SK-N-SH treated with all-trans-retinoic acid at 6 μM for 48 hours (cell line): ENCODE results near the gene ALB.

ENCODE experiments used
- ATAC-seq: fragments of 200-7000 bp; cut with Tn5 transposase; 3 replicates; pipeline ENCODE4 v1.9.1; 2020; ENCODE audit warnings: mild to moderate bottlenecking, moderate library complexity
- ARNTL ChIP-seq: fragments of 450-650 bp; formaldehyde crosslinking; IDR thresholded peaks from 2 replicates; pipeline ENCODE4 v1.5.0; 2020; ENCODE audit warnings: low read depth, mild to moderate bottlenecking, moderate library complexity, borderline replicate concordance
- BACH2 ChIP-seq: fragments of 250-450 bp; sonication (Bioruptor Pico); IDR thresholded peaks from 2 replicates; pipeline ENCODE4 v1.9.0; 2021; ENCODE audit warnings: mild to moderate bottlenecking, borderline replicate concordance
- CREB5 ChIP-seq: fragments of 250-450 bp; sonication (Bioruptor Pico); IDR thresholded peaks from 2 replicates; pipeline ENCODE4 v1.5.1; 2020; ENCODE audit warnings: low read depth, mild to moderate bottlenecking, moderate library complexity
- CSDC2 ChIP-seq: fragments of 250-450 bp; sonication (Bioruptor Pico); IDR thresholded peaks from 2 replicates; pipeline ENCODE4 v1.5.0; 2020; ENCODE audit warnings: mild to moderate bottlenecking, moderate library complexity
- CSRNP3 ChIP-seq: fragments of 250-450 bp; sonication (Bioruptor Pico); IDR thresholded peaks from 2 replicates; pipeline ENCODE4 v1.5.1; 2021; ENCODE audit warnings: mild to moderate bottlenecking, moderate library complexity
- ESRRG ChIP-seq: fragments of 250-450 bp; sonication (Bioruptor Pico); IDR thresholded peaks from 2 replicates; pipeline ENCODE4 v1.6.1; 2021; ENCODE audit warnings: mild to moderate bottlenecking
- GLIS3 ChIP-seq: fragments of 250-450 bp; sonication (Bioruptor Pico); IDR thresholded peaks from 2 replicates; pipeline ENCODE4 v1.5.0; 2020; ENCODE audit warnings: mild to moderate bottlenecking, moderate library complexity
- ISL1 ChIP-seq: fragments of 250-450 bp; sonication (Bioruptor Pico); IDR thresholded peaks from 2 replicates; pipeline ENCODE4 v2.1.2; 2022; ENCODE audit warnings: mild to moderate bottlenecking, moderate library complexity
- OSR1 ChIP-seq: fragments of 250-450 bp; sonication (Bioruptor Pico); IDR thresholded peaks from 2 replicates; pipeline ENCODE4 v1.8.0; 2022; ENCODE audit warnings: moderate library complexity, mild to moderate bottlenecking, inconsistent platforms
- PATZ1 ChIP-seq: fragments of 250-450 bp; sonication (Bioruptor Pico); IDR thresholded peaks from 2 replicates; pipeline ENCODE4 v1.8.0; 2020; ENCODE audit warnings: mild to moderate bottlenecking, moderate library complexity, borderline replicate concordance
- POU6F1 ChIP-seq: fragments of 250-450 bp; sonication (Bioruptor Pico); IDR thresholded peaks from 2 replicates; pipeline ENCODE4 v1.8.0; 2021; ENCODE audit warnings: low read depth, mild to moderate bottlenecking, moderate library complexity, borderline replicate concordance
- PPARA ChIP-seq: fragments of 250-450 bp; sonication (Bioruptor Pico); IDR thresholded peaks from 2 replicates; pipeline ENCODE4 v1.5.0; 2020; ENCODE audit warnings: mild to moderate bottlenecking, borderline replicate concordance
- RARB ChIP-seq: fragments of 250-450 bp; sonication (Bioruptor Pico); IDR thresholded peaks from 2 replicates; pipeline ENCODE4 v1.8.0; 2021; ENCODE audit warnings: mild to moderate bottlenecking, moderate library complexity
- SNAI2 ChIP-seq: fragments of 250-450 bp; sonication (Bioruptor Pico); IDR thresholded peaks from 2 replicates; pipeline ENCODE4 v1.5.0; 2020; ENCODE audit warnings: mild to moderate bottlenecking, moderate library complexity
- TCF4 ChIP-seq: fragments of 250-450 bp; sonication (Bioruptor Pico); IDR thresholded peaks from 2 replicates; pipeline ENCODE4 v1.8.0; 2021; ENCODE audit warnings: mild to moderate bottlenecking, moderate library complexity, borderline replicate concordance
- TSHZ2 ChIP-seq: fragments of 250-450 bp; sonication (Bioruptor Pico); IDR thresholded peaks from 2 replicates; pipeline ENCODE4 v1.5.0; 2020; ENCODE audit warnings: mild to moderate bottlenecking, moderate library complexity
- ZFP3 ChIP-seq: fragments of 250-450 bp; sonication (Bioruptor Pico); IDR thresholded peaks from 2 replicates; pipeline ENCODE4 v1.5.0; 2020; ENCODE audit warnings: mild to moderate bottlenecking, moderate library complexity
- ZNF565 ChIP-seq: fragments of 450-650 bp; formaldehyde crosslinking; conservative IDR thresholded peaks from 2 replicates; pipeline ENCODE4 v1.5.0; 2020; ENCODE audit warnings: low read depth, mild to moderate bottlenecking, moderate library complexity
- ZNF70 ChIP-seq: fragments of 450-650 bp; formaldehyde crosslinking; IDR thresholded peaks from 2 replicates; pipeline ENCODE4 v1.5.0; 2020; ENCODE audit warnings: mild to moderate bottlenecking, moderate library complexity
- ZNF8 ChIP-seq: fragments of 450-650 bp; formaldehyde crosslinking; IDR thresholded peaks from 2 replicates; pipeline ENCODE4 v1.5.0; 2020; ENCODE audit warnings: mild to moderate bottlenecking, moderate library complexity

Gene ALB

GRCh38 chr4:73383452-73383851 is 20.6 kb upstream of the ALB start:
- TF ChIP-seq CSDC2 (CRISPR knock-in tag) (no peak), TSHZ2 (no peak), BACH2 (no peak), PATZ1 (CRISPR knock-in tag) (no peak), ARNTL (CRISPR knock-in tag) (no peak), POU6F1 (CRISPR knock-in tag) (no peak), ISL1 (CRISPR knock-in tag) (no peak), ZNF70 (CRISPR knock-in tag) (no peak), ZFP3 (CRISPR knock-in tag) (no peak), SNAI2 (CRISPR knock-in tag) (no peak), TCF4 (no peak), RARB (CRISPR knock-in tag) (no peak), OSR1 (no peak), PPARA (CRISPR knock-in tag) (no peak), GLIS3 (CRISPR knock-in tag) (no peak)
- no peak for ATAC-seq

- TF ChIP-seq PPARA (CRISPR knock-in tag) (no peak), ESRRG (CRISPR knock-in tag) (no peak), ZFP3 (CRISPR knock-in tag) (no peak), ARNTL (CRISPR knock-in tag) (no peak), CSDC2 (CRISPR knock-in tag) (no peak), TCF4 (no peak), ZNF565 (CRISPR knock-in tag) (no peak), PATZ1 (CRISPR knock-in tag) (no peak), POU6F1 (CRISPR knock-in tag) (no peak), ZNF70 (CRISPR knock-in tag) (no peak)
- TF ChIP-seq, all 23 proteins: peak for 0
- no peak for ATAC-seq
These were observed 16.5 kb upstream of the ALB start for GRCh38 chr4:73387552-73387951.

- ATAC-seq: no peak
- no peak for TF ChIP-seq TSHZ2
- TF ChIP-seq CREB5 (CRISPR knock-in tag): no peak
- no peak for TF ChIP-seq CSRNP3
- no peak for TF ChIP-seq ZFP3 (CRISPR knock-in tag)
- no peak for TF ChIP-seq RARB (CRISPR knock-in tag)
- TF ChIP-seq PPARA (CRISPR knock-in tag): no peak
- TF ChIP-seq ZNF8: no peak
- TF ChIP-seq OSR1: no peak
These were observed 15.2 kb upstream of the ALB start for GRCh38 chr4:73388887-73389286.
